Measurements from ENCODE around the gene ST3GAL3. TPM values are rescaled to one million over a fixed set of nuclear protein-coding genes. Genes with fewer than 3 reads are reported as not detected.
A peak's percentile ranks its signal among the peaks of the same experiment; 100 is the strongest.

ST3GAL3 gene
- total and polyA plus RNA-seq, 10 of the 15 experiments (the other 5 are each of a cell fraction or from before 2014, with no cell fraction given): 1.2 to 19.3 (median 11.0) TPM

DNA sequence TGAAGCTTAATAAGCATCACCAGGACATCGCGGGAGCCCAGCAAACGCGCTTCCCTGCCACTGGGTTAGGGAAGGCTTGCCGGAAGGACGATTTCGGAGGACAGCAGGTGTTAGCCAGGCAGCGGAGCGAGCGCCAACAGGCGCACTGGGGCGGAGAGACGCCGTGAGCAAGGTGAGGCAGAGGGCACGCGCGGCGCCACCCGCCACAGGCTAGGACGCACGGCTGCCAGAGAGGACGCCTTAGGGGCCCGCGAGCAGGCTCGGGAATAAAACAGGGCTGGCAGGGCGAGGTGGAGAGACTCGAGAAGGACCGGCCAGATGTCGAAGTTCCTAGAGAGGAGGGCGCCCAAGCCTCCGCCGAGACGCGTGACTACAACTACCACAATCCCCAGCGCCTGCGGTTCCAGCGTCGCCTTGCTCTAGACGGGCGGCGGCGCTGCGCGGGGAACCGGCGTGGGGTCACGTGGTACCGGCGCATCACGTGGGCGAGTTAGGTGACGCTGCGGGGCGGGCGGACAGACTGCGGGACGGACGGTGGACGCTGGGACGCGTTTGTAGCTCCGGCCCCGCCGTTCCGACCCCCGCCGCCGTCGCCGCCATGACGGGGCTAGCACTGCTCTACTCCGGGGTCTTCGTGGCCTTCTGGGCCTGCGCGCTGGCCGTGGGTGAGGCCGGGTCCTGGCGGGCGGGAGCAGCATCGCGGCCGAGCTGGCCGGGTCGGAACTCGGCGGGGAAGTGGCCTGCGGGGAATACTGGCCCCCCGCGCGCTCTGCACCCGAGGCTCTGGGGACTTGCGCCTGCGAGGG, 267.3 kb downstream of the ST3GAL3 start, which contains the start of gene ATP6V0B (continued):
- TF ChIP-seq ZBTB4 (CRISPR knock-in tag; IDR thresholded peaks at IDR 0.05) (no peak), RB1 (IDR thresholded peaks at IDR 0.05; ENCODE audit: borderline replicate concordance) (peak; percentile 73), ZNF217 (IDR thresholded peaks at IDR 0.05) (no peak), MTA2 (IDR thresholded peaks at IDR 0.05; ENCODE audit: low read depth) (no peak), ATF7 (IDR thresholded peaks at IDR 0.05; ENCODE audit: low read depth) (no peak), CHD1 (IDR thresholded peaks at IDR 0.05; ENCODE audit: low read depth, low read length) (no peak), FOS (IDR thresholded peaks at IDR 0.05; ENCODE audit: borderline replicate concordance, extremely low read depth, insufficient read length) (peak; percentile 67), JUND (IDR thresholded peaks at IDR 0.05; ENCODE audit: low read depth, low read length) (no peak), CHD2 (IDR thresholded peaks at IDR 0.05; ENCODE audit: borderline replicate concordance, low read depth, low read length) (no peak), NFYA (IDR thresholded peaks at IDR 0.05; ENCODE audit: borderline replicate concordance, low read depth, low read length) (no peak), IKZF2 (IDR thresholded peaks at IDR 0.05) (no peak), E2F4 (IDR thresholded peaks at IDR 0.05; ENCODE audit: low read depth, low read length) (no peak; the same call in 1 of the 2 replicates), LARP7 (IDR thresholded peaks at IDR 0.05) (peak; percentile 83), NFXL1 (IDR thresholded peaks at IDR 0.05; ENCODE audit: borderline replicate concordance) (no peak), RELA (IDR thresholded peaks at IDR 0.05; ENCODE audit: borderline replicate concordance, partially characterized antibody) (peak; percentile 95), MEF2A (IDR thresholded peaks at IDR 0.05; ENCODE audit: insufficient read depth, low read depth, low read length) (no peak)
- TF ChIP-seq, protein P1, sequence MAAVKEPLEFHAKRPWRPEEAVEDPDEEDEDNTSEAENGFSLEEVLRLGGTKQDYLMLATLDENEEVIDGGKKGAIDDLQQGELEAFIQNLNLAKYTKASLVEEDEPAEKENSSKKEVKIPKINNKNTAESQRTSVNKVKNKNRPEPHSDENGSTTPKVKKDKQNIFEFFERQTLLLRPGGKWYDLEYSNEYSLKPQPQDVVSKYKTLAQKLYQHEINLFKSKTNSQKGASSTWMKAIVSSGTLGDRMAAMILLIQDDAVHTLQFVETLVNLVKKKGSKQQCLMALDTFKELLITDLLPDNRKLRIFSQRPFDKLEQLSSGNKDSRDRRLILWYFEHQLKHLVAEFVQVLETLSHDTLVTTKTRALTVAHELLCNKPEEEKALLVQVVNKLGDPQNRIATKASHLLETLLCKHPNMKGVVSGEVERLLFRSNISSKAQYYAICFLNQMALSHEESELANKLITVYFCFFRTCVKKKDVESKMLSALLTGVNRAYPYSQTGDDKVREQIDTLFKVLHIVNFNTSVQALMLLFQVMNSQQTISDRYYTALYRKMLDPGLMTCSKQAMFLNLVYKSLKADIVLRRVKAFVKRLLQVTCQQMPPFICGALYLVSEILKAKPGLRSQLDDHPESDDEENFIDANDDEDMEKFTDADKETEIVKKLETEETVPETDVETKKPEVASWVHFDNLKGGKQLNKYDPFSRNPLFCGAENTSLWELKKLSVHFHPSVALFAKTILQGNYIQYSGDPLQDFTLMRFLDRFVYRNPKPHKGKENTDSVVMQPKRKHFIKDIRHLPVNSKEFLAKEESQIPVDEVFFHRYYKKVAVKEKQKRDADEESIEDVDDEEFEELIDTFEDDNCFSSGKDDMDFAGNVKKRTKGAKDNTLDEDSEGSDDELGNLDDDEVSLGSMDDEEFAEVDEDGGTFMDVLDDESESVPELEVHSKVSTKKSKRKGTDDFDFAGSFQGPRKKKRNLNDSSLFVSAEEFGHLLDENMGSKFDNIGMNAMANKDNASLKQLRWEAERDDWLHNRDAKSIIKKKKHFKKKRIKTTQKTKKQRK (IDR thresholded peaks at IDR 0.05; ENCODE audit: low read depth, low read length): no peak
- TF ChIP-seq, protein P2, sequence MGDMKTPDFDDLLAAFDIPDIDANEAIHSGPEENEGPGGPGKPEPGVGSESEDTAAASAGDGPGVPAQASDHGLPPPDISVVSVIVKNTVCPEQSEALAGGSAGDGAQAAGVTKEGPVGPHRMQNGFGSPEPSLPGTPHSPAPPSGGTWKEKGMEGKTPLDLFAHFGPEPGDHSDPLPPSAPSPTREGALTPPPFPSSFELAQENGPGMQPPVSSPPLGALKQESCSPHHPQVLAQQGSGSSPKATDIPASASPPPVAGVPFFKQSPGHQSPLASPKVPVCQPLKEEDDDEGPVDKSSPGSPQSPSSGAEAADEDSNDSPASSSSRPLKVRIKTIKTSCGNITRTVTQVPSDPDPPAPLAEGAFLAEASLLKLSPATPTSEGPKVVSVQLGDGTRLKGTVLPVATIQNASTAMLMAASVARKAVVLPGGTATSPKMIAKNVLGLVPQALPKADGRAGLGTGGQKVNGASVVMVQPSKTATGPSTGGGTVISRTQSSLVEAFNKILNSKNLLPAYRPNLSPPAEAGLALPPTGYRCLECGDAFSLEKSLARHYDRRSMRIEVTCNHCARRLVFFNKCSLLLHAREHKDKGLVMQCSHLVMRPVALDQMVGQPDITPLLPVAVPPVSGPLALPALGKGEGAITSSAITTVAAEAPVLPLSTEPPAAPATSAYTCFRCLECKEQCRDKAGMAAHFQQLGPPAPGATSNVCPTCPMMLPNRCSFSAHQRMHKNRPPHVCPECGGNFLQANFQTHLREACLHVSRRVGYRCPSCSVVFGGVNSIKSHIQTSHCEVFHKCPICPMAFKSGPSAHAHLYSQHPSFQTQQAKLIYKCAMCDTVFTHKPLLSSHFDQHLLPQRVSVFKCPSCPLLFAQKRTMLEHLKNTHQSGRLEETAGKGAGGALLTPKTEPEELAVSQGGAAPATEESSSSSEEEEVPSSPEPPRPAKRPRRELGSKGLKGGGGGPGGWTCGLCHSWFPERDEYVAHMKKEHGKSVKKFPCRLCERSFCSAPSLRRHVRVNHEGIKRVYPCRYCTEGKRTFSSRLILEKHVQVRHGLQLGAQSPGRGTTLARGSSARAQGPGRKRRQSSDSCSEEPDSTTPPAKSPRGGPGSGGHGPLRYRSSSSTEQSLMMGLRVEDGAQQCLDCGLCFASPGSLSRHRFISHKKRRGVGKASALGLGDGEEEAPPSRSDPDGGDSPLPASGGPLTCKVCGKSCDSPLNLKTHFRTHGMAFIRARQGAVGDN (IDR thresholded peaks at IDR 0.05): peak; percentile 15; the same call in 1 of the 2 replicates

Data from GM12878 (cell line).